HG02571 (cell line): ENCODE results near the gene CACNA2D1.

Experiments used
- ATAC-seq: cut with Tn5 transposase; IDR thresholded peaks from one replicate; pipeline ENCODE4 v1.9.1; 2021; ENCODE audit warnings: mild to moderate bottlenecking, moderate library complexity; ENCODE audit not compliant: unreplicated experiment

CACNA2D1 gene

GRCh38 chr7:81903115-81903514 lies 540.5 kb downstream of the CACNA2D1 start:
- no peak for ATAC-seq

GRCh38 chr7:81902536-81902935 lies 541.0 kb downstream of the CACNA2D1 start:
- ATAC-seq, result no peak
